ENCODE measurements around the gene NEK7.

DNA sequence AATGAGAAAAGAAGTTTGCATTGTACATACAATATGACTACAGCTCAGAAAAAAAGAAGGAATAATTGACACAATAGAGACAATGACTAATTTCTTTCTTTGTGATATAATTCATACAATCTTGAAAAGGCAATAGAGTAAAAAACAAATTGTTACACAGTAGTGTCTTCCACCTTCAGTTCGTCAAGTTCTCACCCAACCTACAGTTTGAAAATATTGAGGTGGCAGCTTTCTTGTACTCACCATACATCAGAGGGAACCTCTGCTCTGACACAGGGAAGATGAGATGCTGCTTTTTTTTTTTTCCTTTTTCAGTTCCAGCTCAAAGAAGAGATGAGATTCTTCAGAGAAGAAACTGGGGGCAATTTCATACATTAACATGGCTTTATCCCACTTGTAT, 210.5 kb downstream of the NEK7 start:
- TF ChIP-seq, protein P1, sequence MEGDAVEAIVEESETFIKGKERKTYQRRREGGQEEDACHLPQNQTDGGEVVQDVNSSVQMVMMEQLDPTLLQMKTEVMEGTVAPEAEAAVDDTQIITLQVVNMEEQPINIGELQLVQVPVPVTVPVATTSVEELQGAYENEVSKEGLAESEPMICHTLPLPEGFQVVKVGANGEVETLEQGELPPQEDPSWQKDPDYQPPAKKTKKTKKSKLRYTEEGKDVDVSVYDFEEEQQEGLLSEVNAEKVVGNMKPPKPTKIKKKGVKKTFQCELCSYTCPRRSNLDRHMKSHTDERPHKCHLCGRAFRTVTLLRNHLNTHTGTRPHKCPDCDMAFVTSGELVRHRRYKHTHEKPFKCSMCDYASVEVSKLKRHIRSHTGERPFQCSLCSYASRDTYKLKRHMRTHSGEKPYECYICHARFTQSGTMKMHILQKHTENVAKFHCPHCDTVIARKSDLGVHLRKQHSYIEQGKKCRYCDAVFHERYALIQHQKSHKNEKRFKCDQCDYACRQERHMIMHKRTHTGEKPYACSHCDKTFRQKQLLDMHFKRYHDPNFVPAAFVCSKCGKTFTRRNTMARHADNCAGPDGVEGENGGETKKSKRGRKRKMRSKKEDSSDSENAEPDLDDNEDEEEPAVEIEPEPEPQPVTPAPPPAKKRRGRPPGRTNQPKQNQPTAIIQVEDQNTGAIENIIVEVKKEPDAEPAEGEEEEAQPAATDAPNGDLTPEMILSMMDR (IDR thresholded peaks at IDR 0.05), result no peak
- TF ChIP-seq POLR2A (IDR thresholded peaks at IDR 0.05), result no peak

All from tibial nerve (tissue), 3 donors.